Endothelial cell of umbilical vein (primary cell): ENCODE measurements around the gene NHLRC4.

Source experiments
- CTCF ChIP-seq, 2 donors: IDR thresholded peaks; 1 replicate in 1 of 2; 2 replicates in 1 of 2; pipeline ENCODE4 v1.5.1; 2011; ENCODE audit warnings: low read length in 2 of 2, mild to moderate bottlenecking in 2 of 2, moderate library complexity in 2 of 2, control low read depth in 1 of 2, inconsistent platforms in 1 of 2, low read depth in 1 of 2; ENCODE audit not compliant: insufficient read depth in 1 of 2; ENCODE audit errors: extremely low read depth in 1 of 2
- EZH2 ChIP-seq: IDR thresholded peaks from 2 replicates; pipeline ENCODE4 v1.6.1; 2012; ENCODE audit warnings: borderline replicate concordance, low read depth, mild to moderate bottlenecking, moderate library complexity, low read length, inconsistent platforms; ENCODE audit not compliant: severe bottlenecking
- FOS ChIP-seq: IDR thresholded peaks from 2 replicates; pipeline ENCODE4 v1.6.1; 2011; ENCODE audit warnings: mild to moderate bottlenecking, low read length, moderate library complexity, borderline replicate concordance; ENCODE audit not compliant: insufficient read depth
- GATA2 ChIP-seq: IDR thresholded peaks from 2 replicates; pipeline ENCODE4 v1.7.0; 2011; ENCODE audit warnings: low read depth, mild to moderate bottlenecking, moderate library complexity, mixed read lengths, low read length; ENCODE audit not compliant: insufficient read length, insufficient read depth
- MAX ChIP-seq: IDR thresholded peaks from 2 replicates; pipeline ENCODE4 v1.6.1; 2011; ENCODE audit not compliant: insufficient read depth, insufficient read length
- MYC ChIP-seq: IDR thresholded peaks from one replicate; pipeline ENCODE4 v1.6.1; 2011; ENCODE audit warnings: mild to moderate bottlenecking, low read depth, low read length
- POLR2A ChIP-seq: IDR thresholded peaks from 2 replicates; pipeline ENCODE4 v1.6.1; 2012; ENCODE audit warnings: low read depth, mild to moderate bottlenecking, control low read depth, low read length
- POLR2AphosphoS5 ChIP-seq: IDR thresholded peaks from 2 replicates; pipeline ENCODE4 v1.6.1; 2012; ENCODE audit warnings: low read depth, mild to moderate bottlenecking, control low read depth, low read length, moderate library complexity; ENCODE audit not compliant: insufficient read depth

GRCh38 chr16:560701-561412 is 5.9 kb upstream of the NHLRC4 start:
- TF ChIP-seq POLR2A, result no peak
- TF ChIP-seq POLR2AphosphoS5, result no peak
- no peak for TF ChIP-seq CTCF (IDR thresholded peaks at IDR 0.05; ENCODE audit: extremely low read depth in 1 of 2, insufficient read depth in 1 of 2, low read depth in 1 of 2, low read length in 2 of 2)
- TF ChIP-seq MYC, result no peak
- TF ChIP-seq MAX, result no peak
- TF ChIP-seq EZH2, result peak; percentile 89
- TF ChIP-seq FOS, result no peak
- TF ChIP-seq GATA2, result no peak
